GM21723 (cell line): Measurements from ENCODE around the gene PDE6B.

ENCODE experiments used
- ATAC-seq: cut with Tn5 transposase; IDR thresholded peaks from one replicate; pipeline ENCODE4 v1.9.1; 2021; ENCODE audit warnings: mild to moderate bottlenecking, moderate library complexity; ENCODE audit not compliant: unreplicated experiment

PDE6B gene

DNA sequence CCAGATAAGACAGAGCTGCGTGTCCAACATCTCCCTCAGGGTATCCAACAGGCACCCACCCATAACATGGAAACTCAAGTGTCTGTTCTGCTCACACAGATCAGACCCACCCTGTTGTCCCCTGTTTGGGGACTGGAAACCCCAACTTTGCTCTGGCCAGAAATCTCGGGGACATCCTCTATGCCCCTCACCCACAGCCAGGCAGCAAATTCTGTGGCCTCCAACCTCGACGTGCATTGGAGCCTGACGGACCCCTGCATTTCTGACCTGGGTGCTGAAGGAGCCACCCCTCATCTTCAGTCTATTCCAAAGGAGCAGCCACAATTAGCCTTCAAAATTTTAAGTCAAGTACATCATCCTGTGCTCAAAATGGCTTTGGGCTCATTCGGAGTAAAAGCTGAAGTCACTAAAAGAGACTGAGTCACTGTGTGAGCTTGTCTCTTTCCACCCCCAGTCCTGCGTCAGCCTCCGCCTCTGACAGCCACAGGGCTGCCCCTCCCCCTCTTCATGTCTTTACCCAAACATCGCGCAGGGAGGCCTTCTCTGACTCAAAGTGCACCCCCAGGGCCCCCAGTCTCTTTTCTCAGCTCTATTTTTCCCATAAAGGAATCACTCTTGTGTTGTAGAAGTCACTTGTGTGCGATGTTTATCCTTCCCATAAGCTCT lies 24.4 kb upstream of the PDE6B start:
- ATAC-seq, result no peak

DNA sequence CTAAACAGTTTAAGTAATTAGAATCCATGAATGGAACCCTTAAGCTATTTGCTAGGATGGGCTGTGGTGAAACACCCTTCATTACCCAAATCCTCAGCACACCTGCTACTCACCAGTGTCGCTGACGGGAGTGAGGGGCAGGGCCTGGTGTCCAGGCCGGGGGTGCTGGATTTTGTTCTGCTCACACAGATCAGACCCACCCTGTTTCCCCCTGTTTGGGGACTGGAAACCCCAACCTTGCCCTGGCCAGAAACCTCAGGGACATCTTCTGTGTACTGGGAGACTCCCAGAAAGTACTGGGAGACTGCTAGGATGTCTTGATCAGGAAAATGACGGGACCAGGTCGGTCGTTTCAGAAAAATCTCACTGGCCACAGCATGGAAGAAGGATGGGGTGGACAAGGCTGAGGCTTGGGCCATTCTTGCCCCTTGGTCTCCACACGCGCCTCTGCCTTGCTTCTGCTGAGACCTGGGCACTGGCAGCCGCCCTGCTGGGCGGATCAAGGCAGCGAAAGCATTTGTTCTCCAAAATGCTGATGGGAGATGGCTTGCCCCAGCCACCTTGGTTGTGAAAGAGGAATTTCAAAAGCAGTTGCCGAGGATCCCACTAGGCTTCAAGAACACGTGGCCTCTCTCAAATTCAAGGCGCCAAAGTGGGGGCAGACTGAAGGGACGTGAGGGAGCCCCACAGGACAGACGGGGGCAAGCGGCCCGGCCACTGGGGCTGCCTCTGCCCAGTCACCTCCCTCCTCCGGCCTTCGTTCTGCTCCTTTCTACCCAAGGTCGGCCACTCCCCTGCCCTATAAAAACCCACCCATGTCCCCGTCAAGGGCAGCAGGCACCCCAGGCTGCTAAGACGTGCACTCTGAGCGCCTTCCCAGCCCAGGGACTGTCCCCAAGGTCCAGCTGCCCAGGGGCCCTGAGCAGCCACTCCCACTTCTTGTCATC lies 23.5 kb upstream of the PDE6B start:
- ATAC-seq, result no peak

DNA sequence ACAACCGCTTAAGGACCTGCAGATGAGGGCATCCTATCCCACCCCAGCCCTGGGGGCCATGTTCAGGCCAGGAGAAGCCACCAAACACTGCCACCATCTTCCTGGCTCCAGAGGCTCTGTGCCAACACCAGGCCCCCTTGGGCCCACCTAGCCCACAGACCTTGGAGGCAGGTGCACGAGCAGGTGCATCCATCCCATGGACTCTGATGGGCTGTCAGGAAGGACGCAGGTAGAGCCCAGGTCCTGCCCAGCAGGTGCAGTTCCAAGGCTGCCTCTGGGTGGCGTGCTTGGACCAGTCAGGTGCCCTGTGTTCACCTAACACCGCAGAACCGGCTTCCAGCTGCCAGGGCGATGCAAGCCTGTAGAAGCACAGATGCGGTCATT lies 22.8 kb upstream of the PDE6B start:
- ATAC-seq, result no peak

DNA sequence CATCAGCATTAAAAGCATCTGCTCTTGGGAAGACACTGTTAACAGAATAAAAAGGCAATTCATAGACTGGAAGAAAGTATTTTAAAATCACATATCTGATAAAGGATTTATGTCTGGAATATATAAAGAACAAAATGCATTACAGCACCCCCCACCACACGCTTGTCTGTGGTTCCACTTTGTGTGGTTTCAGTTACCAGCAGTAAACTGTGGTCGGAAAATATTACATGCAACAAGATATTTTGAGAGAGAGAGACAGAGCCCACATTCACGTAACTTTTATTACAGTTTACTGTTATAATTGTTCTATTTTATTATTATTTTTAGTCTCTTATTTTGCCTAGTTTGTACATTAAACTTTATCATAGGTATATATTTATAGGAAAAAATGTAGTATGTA lies 21.2 kb upstream of the PDE6B start:
- no peak for ATAC-seq

DNA sequence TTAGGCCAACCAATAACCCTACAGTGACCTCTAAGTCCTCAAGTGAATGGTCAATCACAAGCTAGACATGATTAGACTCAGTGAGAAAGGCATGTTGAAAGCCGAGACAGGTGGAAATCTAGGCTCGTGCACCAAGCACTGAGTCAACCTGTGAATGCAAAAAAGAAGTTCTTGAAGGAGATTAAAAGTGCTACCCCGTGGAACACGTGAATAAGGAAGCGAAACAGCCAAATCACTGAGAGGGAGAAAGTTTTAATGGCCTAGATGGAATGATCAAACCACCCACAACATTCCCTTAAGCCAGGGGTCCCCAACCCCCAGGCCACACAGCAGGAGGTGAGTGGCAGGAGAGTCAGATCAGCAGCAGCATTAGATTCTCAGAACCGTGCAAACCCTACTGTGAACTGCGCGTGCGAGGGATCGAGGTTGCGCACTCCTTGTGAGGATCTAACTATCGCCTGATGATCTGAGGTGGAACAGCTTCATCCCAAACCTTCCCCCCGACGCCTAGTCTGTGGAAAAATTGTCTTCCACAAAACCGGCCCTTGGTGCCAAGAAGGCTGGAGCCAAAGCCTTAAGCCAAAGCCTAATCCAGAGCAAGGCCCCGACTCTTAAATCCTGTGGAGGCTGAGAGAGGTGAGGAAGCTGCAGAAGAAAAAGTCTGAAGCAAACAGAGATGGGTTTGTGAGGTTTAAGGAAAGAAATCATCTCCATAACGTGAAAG lies 19.5 kb upstream of the PDE6B start:
- no peak for ATAC-seq

DNA sequence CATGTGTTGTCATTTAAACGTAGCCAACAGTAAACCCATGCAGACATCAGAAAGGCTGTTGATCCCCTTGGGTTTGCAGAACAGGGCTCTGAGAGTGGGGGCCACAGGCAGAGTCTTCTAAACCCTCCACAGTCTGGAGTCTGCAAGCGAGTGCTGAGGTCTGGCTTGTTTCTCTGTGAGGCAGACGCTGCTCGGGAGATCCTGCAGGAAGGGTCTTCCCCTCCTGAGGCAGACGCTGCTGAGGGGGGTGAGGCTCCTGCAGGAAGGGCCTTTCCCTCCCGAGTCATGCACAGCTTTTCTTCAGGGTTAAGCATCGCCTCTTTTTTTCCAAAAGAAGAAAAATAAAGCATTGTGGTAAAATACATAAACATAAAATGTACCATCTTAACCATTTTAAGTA lies 17.1 kb upstream of the PDE6B start:
- ATAC-seq, result no peak

DNA sequence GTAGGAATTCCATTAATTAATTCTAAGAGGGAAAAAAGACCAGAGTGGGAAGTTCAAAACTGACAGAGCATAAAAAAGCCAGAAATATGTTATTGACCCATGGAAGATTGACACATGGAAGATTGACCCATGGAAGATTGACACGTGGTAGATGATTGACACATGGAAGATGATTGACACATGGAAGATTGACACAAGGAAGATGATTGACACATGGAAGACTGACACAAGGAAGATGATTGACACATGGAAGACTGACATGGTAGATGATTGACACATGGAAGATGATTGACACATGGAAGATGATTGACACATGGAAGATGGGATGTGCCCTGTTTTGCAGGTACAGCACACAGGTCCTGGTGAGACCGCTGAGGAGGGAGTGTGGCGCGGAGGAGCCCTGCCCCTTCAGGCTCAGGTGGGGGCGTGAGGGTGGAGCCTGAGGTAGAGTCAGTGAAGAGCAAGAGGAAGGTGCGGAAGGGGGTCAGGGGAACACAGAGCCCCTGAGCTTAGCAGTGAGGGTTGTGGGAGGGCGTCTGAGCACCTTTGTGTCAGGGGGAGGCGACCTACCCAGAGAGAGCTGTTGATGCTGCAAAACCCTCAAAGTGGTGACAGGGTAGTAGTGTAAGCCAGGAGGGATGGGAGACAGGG lies 15.8 kb upstream of the PDE6B start:
- ATAC-seq, result no peak

DNA sequence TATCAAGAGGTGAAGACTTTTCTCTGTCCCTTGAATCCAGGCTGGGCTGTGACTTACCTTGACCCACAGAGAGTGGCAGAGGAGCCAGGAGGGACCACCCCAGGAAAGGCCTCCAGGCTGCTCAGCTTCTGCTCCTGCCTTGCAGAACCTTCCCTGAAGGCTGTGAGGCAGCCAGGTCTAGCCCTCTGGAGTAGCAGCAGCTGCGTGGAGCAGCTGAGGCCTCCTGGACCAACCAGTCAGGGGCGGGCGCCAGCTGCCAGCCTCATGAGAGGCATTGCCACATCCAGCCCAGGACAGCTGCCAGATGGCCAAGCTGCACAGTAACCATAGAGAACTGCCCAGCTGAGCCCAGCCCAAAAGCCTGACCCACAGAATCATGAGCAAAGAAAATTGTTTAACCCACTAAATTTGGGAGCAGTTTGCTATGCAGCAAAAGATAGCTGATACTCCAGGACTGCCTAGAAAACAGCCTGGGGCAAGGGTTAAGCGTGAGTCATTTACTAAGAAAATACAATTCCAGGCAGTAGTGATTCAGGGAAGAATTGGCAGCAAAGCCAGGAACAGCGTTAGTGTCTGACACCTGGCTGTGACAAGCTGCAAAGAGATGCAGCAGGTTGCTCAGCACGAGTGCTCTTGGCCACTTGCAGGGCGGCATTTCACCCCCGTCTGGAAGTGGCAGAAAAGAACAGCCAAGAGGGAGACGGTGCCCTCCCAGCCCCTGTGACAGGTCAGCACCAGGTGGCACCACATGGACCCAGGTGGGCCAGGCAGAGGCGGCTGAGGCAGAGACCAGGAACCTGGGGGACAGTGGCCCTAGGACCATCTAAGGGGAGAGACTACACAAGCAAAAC lies 14.7 kb upstream of the PDE6B start:
- no peak for ATAC-seq

DNA sequence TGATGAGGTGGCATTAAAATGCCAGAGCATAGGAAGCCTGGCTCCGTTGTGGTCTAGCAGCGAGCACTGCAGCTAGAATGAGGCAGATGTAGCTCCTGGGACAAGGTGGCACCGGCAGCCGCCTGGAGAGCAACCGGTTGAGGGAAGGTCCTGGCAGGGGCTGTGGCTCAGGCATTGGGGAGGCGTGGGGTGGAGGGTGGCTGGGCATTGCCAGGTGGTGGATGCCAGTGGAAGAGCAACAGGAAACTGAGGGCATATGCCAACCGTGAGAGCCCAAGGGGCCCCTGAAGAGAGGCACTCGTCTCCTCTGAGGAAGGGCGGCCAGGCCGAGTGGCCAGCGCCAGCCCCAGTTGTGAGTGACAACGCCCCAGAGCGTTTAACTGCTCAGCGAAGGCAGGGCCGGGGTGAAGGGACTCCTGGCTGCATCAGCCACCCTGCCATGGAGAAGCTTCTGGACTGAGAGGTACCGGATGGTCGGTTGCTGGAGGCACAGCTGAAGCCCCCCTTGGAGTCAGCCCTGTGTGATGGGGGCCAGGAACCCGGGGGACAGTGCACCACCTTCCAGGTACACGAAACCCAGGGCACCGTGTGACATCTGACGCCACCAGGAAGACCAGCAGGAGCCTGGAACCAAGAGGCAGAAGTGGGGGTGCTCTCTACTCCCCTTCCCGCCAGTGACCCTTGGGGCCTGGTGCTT lies 13.2 kb upstream of the PDE6B start:
- ATAC-seq, result no peak

DNA sequence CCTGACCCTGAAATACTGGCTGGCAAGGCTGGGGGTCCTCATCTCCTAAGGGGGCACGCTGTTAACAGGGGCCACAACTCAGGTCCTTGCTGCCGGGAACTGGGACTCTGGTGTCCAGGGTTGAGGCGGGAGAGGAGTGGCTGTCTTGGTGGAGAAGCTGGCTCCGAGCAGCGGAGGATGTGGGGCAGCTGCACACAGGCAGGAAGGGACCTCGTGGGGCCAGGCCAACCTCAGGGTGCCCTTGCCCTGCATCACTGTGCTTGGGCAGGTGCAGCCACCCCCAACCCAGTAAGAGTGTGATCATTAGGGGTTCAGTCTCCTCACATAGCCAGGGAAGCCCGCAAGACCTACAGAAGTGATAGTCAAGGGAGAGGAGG lies 12.6 kb upstream of the PDE6B start:
- no peak for ATAC-seq

DNA sequence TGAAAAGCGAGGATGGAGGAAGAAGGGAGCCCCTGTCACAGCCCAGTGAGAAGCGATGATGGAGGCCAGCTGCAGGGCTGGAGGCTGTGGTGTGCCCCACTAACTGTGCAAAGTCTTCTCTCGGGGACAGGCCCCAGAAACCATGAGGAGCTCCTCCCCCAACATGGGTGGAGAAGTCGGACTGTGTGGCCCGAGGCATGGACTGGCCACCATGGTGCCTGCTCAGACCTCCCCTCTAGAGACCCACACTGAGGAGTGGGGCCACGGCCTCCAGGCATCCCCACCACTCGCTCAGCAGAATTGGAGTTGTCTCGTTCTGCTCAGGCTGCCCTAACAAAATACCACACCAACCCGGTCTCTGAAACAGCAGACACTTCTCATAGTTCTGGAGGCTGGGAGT lies 12.2 kb upstream of the PDE6B start:
- no peak for ATAC-seq

DNA sequence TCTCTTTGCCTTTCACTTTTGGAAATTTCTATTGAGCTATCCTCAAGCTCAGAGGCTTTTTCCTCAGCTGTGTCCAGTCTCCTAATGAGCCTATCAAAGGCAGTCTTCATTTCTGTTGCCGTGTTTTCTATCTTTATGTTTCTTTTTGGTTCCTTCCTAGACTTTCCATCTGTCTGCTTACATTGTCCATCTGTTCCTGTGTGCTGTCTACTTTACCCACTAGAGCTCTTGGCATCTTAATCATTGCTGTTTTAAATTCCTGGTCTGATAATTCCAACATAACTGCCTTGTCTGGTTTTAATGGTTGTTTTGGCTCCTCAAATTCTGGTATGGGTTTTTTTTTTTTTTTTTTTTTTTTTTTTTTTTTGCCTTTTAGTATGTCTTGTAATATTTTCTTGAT lies 9.3 kb upstream of the PDE6B start:
- ATAC-seq, result no peak

DNA sequence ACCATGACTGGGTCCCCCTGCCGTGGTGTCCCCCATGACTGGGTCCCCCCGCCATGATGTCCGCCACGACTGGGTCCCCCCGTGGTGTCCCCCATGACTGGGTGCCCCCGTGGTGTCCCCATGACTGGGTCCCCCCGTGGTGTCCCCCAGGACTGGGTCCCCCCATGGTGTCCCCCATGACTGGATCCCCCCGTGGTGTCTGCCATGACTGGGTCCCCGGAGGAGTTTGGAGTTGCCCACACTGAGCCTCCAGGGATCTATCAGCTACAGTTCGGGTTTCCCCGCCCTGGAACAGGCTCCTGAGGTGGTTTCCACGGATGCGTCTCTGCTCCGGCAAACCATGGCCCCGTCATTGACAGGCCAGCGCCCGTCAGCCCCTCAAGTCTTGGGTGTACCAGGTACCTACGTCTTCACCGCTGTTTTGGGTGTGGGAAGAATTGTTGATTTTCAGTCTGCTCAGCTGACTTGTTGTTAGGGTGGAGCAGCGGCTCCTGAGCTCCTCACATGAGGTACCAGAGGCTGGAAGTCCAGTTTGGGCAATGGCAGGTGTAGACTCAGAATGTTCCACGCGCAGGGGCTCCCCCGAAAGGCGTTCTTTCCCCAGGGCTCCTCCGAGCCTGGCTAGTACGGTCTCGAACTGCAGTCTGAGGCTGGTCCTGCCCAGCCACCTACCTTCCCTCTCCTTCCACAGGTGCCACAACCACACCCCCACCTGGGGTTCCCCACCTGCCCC lies 8.3 kb upstream of the PDE6B start:
- ATAC-seq, result no peak

DNA sequence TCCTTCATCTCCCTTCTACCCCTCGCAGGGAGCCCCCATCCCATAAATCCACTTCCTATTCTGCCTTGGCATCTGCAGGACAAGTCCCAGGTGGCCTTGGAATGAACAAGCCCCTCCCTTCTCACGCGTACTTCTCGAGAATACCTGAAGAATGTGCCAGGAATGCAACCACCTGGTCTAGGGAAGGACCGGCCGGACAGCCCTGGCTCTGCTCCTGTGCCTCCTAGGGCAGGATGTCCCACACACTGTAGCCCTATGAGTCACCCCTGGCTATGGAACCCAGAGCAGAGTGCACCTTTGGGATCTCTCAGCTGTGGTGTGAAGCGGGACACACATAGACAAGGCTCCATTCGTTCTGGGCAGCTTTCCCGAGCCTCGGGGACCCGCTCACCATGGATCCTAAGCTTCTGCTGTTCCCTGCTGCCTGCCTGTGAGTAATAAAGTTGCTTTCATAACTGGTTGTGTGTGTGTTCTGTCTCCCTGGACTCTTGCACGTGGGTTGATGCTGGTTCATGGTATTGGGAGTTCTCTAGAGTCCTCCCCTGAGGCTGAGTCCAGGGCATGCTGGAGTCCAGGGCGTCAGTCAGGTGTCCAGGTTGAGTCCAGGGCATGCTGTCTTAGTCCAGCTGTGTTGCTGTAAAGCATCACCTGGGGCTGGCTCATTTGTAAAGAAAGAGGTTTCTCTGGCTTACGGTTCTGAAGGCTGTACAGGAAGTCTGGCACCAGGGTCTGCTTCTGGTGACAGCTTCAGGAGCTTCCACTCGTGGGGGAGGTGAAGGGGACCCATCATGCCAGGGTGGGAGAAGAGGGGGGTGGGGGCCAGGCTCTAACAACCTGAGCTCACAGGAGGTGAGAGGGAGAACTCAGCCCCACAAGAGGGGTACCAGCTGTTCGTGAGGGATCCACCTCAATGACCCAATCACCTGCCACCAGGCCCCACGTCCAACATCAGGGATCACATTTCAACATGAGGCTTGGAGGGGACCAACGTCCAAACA lies 7.4 kb upstream of the PDE6B start:
- ATAC-seq, result no peak

DNA sequence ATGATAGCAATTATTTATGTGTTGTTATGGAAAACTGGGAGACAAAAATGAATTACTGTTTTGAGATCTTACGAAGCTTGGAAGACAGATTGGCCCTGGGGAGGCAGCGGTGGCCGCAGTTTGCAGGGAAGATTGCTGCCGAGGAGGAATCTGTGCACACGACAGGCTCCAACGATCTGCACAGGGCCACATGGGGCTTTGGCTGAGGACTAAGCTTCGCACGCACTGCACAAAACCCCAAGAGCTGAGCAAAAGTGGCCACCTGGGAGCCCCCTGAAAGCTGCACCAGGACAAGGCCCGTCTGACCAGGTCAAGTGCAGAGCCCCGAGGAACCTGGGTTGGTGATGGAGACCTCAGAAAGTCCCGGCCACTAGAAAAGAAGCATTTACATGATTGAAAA lies 5.2 kb upstream of the PDE6B start:
- no peak for ATAC-seq

DNA sequence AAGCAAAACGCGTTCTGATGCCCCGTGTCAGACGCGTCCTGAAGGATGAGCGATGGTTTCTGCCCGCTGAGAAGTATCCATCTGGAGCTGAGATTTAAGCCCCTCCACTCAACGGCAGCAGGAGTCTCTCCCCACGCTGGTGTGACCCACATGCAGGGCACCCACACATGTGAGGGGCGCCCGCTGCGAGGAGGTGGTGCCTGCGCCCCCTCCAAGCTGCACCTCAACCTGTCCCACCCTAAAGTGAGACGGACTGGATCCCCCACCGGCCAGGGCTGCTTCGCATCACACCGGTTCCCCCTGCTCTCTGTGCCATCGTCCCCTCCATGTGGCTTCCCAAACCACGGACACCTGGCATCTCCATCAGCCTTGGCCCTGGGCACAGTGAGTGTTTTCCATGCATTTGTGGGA lies 4.5 kb upstream of the PDE6B start:
- no peak for ATAC-seq

DNA sequence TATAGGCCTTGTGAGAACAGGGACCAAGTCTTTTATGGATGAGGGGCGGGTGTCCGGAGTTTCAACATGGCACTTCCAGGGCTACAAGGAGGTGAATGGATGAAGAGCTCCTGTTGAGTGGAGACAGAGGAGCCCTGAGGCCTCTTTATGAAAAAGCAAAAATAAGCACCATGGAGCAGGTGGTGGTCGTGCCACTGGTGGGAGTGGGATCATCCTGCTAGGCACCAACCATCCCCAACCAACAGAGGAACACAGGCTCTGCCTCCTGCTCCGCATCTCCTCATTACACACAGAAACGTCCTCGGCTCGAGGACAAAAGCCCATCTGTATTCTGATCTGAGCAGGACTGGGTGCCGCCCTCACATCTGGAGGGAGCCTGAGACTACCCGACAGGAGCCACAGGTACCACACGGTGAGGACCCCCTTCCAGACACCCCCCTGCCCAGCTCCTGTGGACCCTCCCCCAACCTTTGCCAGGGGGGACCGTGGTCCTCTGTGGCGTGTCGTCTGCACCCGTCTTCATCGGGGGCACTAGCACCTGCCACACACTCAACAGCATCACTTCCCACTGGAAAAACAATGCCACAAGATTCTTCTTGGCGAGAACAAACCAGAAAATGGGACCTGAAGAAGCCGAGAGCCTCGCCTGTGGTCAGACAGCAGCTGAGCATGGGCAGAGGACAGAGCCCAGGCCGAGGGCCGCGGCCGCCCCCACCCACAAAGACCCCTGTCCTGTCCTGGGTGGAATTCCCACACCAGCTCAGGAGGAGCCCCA lies 3.9 kb upstream of the PDE6B start:
- ATAC-seq, result no peak
